Activated naive CD4-positive, alpha-beta T cell treated with anti-CD3 and anti-CD28 coated beads for 36 hours (primary cell): ENCODE measurements around the gene SMARCD1. TPM values are rescaled to one million over a fixed set of nuclear protein-coding genes. Genes with fewer than 3 reads are reported as not detected.

Experiments used
- CTCF ChIA-PET: fragments of 350-600 bp; sonication (Branson Sonifier 250); formaldehyde crosslinking; loops from one replicate; lab custom pipeline; 2021; ENCODE audit warnings: antibody characterized with exemption; lab: Charles Lee
- DNase-seq: peaks from one replicate; pipeline ENCODE4 v3.0.0-alpha.2; 2020
- H3K27ac Mint-ChIP-seq: one replicate; pipeline ENCODE4 v1.8.0; 2021; ENCODE audit warnings: mild to moderate bottlenecking, mixed read lengths
- H3K27me3 Mint-ChIP-seq: one replicate; pipeline ENCODE4 v1.8.0; 2021; ENCODE audit warnings: low read depth, mixed read lengths
- H3K36me3 Mint-ChIP-seq: one replicate; pipeline ENCODE4 v1.8.0; 2021; ENCODE audit warnings: low read depth, mixed read lengths
- H3K4me1 Mint-ChIP-seq: one replicate; pipeline ENCODE4 v1.8.0; 2021; ENCODE audit warnings: low read depth, mixed read lengths
- H3K4me3 Mint-ChIP-seq: one replicate; pipeline ENCODE4 v1.8.0; 2021; ENCODE audit warnings: mild to moderate bottlenecking, moderate library complexity, mixed read lengths
- H3K9me3 Mint-ChIP-seq: one replicate; pipeline ENCODE4 v1.8.0; 2021; ENCODE audit warnings: mixed read lengths
- intact Hi-C: fragments of 100-400 bp; cut with micrococcal nuclease; formaldehyde crosslinking; loops from one replicate; pipeline ENCODE4 v1.15.1; 2023
- total RNA-seq, 2 experiments: library from RNA; stranded (reverse); gene quantifications; one replicate each; pipeline ENCODE4 v1.2.3, GENCODE V29; 2021

Gene SMARCD1
- total RNA-seq, 2 experiments from 2014 or later, result 57.7 to 60.2 TPM

DNA sequence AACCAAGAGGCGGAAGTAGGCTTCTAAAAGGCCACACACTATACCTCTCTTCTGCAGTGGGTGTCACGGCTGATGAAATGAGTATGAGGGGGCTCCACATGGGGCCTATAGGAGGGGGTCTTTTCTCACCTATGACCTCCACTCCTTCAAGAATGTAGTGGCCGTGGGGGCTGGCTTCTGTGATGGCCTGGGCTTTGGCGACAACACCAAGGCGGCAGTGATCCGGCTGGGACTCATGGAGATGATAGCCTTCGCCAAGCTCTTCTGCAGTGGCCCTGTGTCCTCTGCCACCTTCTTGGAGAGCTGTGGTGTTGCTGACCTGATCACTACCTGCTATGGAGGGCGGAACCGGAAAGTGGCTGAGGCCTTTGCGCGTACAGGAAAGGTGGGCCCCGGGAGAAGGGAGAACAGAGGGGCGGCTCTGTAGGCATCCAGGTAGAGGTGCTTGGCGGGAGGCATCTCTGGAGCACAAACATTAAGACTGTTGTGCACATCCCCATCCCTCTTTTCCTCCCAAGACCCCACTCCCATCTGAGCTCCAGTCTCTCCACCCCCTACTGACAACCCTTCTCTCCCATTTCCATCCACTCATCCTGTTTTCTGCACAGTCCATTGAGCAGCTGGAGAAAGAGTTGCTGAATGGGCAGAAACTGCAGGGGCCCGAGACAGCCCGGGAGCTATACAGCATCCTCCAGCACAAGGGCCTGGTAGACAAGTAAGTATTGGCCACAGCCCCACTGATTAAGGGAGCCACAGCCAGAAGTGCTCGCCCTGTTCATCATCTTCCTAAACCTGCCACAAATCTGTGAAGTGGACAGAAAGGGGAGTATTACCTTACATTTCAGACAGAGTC is 22.5 kb downstream of the SMARCD1 start:
- intact Hi-C loops, result no loop called here
- H3K36me3 Mint-ChIP-seq, result no peaks in the 10 kb centered on the region
- no peak overlapping the region for H3K27ac Mint-ChIP-seq
- H3K4me1 Mint-ChIP-seq, result peaks cover 13% of the 10 kb centered on the region
- DNase-seq, result no peak
- H3K9me3 Mint-ChIP-seq, result no peaks in the 10 kb centered on the region
- H3K27me3 Mint-ChIP-seq, result no peaks in the 10 kb centered on the region
- CTCF ChIA-PET, result interaction anchor here (0.6 to 2.6 kb wide), 6 partner anchors 19 to 291 kb away, joined by 3 to 21 read pairs (median 3); partner anchors contain the start of gene SMARCD1
- H3K4me3 Mint-ChIP-seq, result no peak overlapping the region

GRCh38 chr12:50109319-50109718 is 24.2 kb downstream of the SMARCD1 start:
- CTCF ChIA-PET, result interaction anchor here (0.6 to 4.6 kb wide), 10 partner anchors 8 to 80 kb away, joined by 3 to 60 read pairs (median 20); partner anchors contain the start of genes CERS5, GPD1 and SMARCD1
- H3K4me1 Mint-ChIP-seq, result peaks cover 18% of the 10 kb centered on the region
- no peaks in the 10 kb centered on the region for H3K9me3 Mint-ChIP-seq
- no peak overlapping the region for H3K4me3 Mint-ChIP-seq
- no peaks in the 10 kb centered on the region for H3K27me3 Mint-ChIP-seq
- intact Hi-C loops, result no loop called here
- no peaks in the 10 kb centered on the region for H3K36me3 Mint-ChIP-seq
- H3K27ac Mint-ChIP-seq, result no peak overlapping the region
- DNase-seq, result no peak

- Mint-ChIP-seq H3K36me3 (peaks cover 2% of the 10 kb centered on the region), H3K9me3 (no peaks in the 10 kb centered on the region), H3K4me1 (peaks cover 21% of the 10 kb centered on the region), H3K27me3 (no peaks in the 10 kb centered on the region), H3K27ac (peak overlapping the region; percentile 41), H3K4me3 (no peak overlapping the region)
- CTCF ChIA-PET, result interaction anchor here (0.8 to 4.6 kb wide), 29 partner anchors 8 to 179 kb away, joined by 3 to 60 read pairs (median 9); partner anchors contain the start of genes CERS5, GPD1, RACGAP1 and SMARCD1
- intact Hi-C loops, result loop anchor here (2.0 kb wide), 1 partner anchor 111 kb away; no protein-coding TSS in a partner anchor
- DNase-seq, result peak; percentile 20
Observed at GRCh38 chr12:50110127-50110761, 25.1 kb downstream of the SMARCD1 start.

- Mint-ChIP-seq H3K27me3 (no peaks in the 10 kb centered on the region), H3K27ac (no peak overlapping the region), H3K4me3 (peak overlapping the region; percentile 89), H3K36me3 (peaks cover 6% of the 10 kb centered on the region), H3K9me3 (no peaks in the 10 kb centered on the region), H3K4me1 (peaks cover 26% of the 10 kb centered on the region)
- DNase-seq, result peak; percentile 12
- CTCF ChIA-PET, result interaction anchor here (0.5 to 4.6 kb wide), 42 partner anchors 9 to 662 kb away, joined by 3 to 60 read pairs (median 7); partner anchors contain the start of genes CERS5, FAM186A, GPD1 and RACGAP1
- intact Hi-C loops, result loop anchor here (1.0 to 2.0 kb wide), 4 partner anchors 26 to 110 kb away; partner anchors contain the start of genes RACGAP1 and SMARCD1
Observed at GRCh38 chr12:50110762-50111351, 25.7 kb downstream of the SMARCD1 start.

DNA sequence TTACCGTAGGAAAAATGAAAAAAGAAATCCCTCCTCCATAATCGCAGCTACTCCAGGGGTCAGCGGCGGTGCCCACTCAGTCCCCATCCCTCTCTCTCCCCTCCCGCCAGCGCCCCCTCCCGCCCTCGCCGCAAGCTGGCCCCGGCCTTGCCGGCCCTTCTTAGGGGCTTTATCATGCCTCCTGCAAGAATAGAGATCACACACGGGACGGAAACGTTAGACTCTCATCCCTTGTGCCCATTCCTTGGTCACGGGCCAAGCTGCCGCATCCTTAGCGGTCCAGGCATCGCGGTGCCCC is 26.2 kb downstream of the SMARCD1 start:
- Mint-ChIP-seq H3K9me3 (no peaks in the 10 kb centered on the region), H3K27ac (peak overlapping the region; percentile 77), H3K4me1 (peaks cover 30% of the 10 kb centered on the region), H3K36me3 (peaks cover 7% of the 10 kb centered on the region), H3K27me3 (no peaks in the 10 kb centered on the region), H3K4me3 (peak overlapping the region; percentile 89)
- intact Hi-C loops, result loop anchor here (1.0 to 2.0 kb wide), 4 partner anchors 26 to 109 kb away; partner anchors contain the start of genes RACGAP1 and SMARCD1
- CTCF ChIA-PET, result interaction anchor here (0.5 to 4.6 kb wide), 42 partner anchors 8 to 663 kb away, joined by 3 to 60 read pairs (median 7); partner anchors contain the start of genes CERS5, FAM186A, GPD1 and RACGAP1
- DNase-seq, result no peak

DNA sequence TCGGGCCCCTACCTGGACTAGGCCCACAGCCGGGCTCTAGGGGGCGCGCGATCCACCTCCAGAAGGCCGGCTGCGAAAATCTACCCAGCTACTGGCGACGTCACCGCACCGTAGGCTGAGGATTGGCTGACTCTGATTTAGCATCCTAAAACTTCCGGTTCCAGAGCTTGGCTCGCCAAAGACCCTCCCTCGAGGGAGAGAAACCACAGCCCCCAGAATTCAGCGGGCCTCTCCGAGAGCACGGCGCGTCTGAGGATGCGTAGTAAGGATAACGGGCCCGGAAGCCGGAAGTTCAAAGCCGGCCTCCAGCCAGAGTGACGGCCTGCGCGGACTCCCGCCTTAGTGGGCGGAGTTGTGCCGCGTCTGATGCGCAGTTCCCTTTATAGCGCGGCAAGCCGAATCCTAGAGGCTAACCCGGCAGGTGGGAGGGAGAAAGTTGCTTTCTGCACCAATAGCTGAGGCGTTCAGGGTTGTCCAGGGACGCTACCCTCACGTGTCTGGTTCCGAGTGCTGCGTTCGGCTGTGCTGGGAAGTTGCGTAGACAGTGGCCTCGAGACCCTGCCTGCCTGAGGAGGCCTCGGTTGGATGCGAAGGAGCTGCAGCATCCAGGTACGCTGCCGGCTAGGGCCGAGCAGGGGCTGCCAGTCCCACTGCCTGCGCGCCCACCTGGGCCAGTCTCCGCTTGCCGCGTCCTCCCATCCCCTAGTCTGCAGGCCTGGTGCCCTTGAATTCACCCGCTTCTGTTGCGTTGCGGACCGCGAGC is 26.7 kb downstream of the SMARCD1 start, which contains the start of gene COX14:
Gene COX14 (plus strand): TSS at position 544 of the 763 bp plus-strand sequence. CDS start 7,808 bp downstream, outside the sequence.
- CTCF ChIA-PET, result interaction anchor here (0.5 to 4.6 kb wide), 44 partner anchors 8 to 663 kb away, joined by 3 to 60 read pairs (median 7); partner anchors contain the start of genes CERS5, FAM186A, GPD1 and RACGAP1

GRCh38 chr12:50112456-50113218 is 27.5 kb downstream of the SMARCD1 start:
- no peaks in the 10 kb centered on the region for H3K27me3 Mint-ChIP-seq
- peaks cover 40% of the 10 kb centered on the region for H3K4me1 Mint-ChIP-seq
- no peak for DNase-seq
- intact Hi-C loops, result loop anchor here (1.0 to 2.0 kb wide), 6 partner anchors 14 to 652 kb away; partner anchors contain the start of genes ATF1, CERS5, LARP4 and LIMA1
- CTCF ChIA-PET, result interaction anchor here (0.6 to 4.6 kb wide), 31 partner anchors 11 to 229 kb away, joined by 3 to 60 read pairs (median 9); partner anchors contain the start of genes CERS5, GPD1, RACGAP1 and SMARCD1
- H3K4me3 Mint-ChIP-seq, result peak overlapping the region; percentile 89
- H3K9me3 Mint-ChIP-seq, result no peaks in the 10 kb centered on the region
- peak overlapping the region; percentile 91 for H3K27ac Mint-ChIP-seq
- H3K36me3 Mint-ChIP-seq, result peaks cover 7% of the 10 kb centered on the region

More for the DNA sequence above, 26.7 kb downstream of the SMARCD1 start, which contains the start of gene COX14:
- peak within 1 kb of the TSS; percentile 91 for H3K27ac Mint-ChIP-seq
- DNase-seq, result peak; percentile 100
- no peaks in the 10 kb centered on the region for H3K27me3 Mint-ChIP-seq
- peaks cover 7% of the 10 kb centered on the region for H3K36me3 Mint-ChIP-seq
- no peaks in the 10 kb centered on the region for H3K9me3 Mint-ChIP-seq
- peak within 1 kb of the TSS; percentile 89 for H3K4me3 Mint-ChIP-seq
- H3K4me1 Mint-ChIP-seq, result peaks cover 36% of the 10 kb centered on the region
- intact Hi-C loops, result loop anchor here (1.0 to 2.0 kb wide), 10 partner anchors 15 to 653 kb away; partner anchors contain the start of genes ATF1, CERS5, LARP4 and LIMA1

DNA sequence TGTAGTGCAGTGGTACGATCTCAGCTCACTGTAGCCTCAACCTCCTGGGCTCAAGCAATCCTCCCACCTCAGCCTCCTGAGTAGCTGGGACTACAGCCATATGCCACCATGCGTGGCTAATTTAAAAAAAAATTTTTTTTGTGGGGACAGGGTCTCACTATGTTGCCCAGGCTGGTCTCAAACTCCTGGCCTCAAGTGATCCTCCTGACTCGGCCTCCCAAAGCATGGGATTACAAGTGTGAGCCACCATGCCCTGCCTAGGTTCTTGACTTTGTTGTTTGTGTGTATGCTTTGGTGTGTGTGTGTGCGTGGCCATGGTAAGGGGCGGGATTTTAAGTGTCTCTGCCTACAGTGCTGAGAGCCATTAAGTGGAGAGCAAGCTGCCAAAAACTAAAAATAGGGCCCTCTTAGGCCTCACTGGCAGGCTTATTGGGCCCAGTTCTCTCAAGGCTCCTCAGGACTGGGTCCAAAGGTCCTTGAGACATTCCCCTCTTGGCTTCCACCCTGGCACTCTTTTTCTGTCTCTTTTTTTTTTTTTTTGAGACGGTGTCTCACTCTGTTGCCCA is 32.0 kb downstream of the SMARCD1 start:
- peaks cover 9% of the 10 kb centered on the region for H3K36me3 Mint-ChIP-seq
- intact Hi-C loops, result no loop called here
- no peak for DNase-seq

DNA sequence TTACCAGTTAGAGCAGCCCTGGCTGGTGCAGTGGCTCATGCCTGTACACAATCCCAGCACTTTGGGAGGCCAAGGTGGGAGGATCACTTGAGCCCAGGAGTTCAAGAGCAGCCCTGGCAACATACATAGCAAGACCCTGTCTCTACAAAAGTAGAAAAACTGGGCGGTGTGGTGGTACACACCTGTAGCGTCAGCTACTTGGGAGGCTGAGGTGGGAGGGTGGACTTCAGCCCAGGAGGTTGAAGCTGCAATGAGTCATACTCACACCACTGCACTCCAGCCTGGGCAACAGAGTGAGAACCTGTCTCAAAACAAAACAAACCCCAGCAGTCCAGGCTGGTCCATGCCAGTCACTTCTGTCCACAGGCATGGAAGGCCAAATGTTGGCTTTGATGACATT is 34.2 kb downstream of the SMARCD1 start:
- no peaks in the 10 kb centered on the region for H3K9me3 Mint-ChIP-seq
- H3K27me3 Mint-ChIP-seq, result no peaks in the 10 kb centered on the region
- H3K4me3 Mint-ChIP-seq, result no peak overlapping the region
- peaks cover 30% of the 10 kb centered on the region for H3K4me1 Mint-ChIP-seq
- no peak for DNase-seq
- CTCF ChIA-PET, result interaction anchor here (1.0 kb wide), 3 partner anchors 9 to 56 kb away, joined by 3 to 5 read pairs (median 4); no protein-coding TSS in a partner anchor
- H3K27ac Mint-ChIP-seq, result no peak overlapping the region
- peaks cover 15% of the 10 kb centered on the region for H3K36me3 Mint-ChIP-seq
- intact Hi-C loops, result no loop called here

More for the DNA sequence above, 32.0 kb downstream of the SMARCD1 start:
- H3K27ac Mint-ChIP-seq, result no peak overlapping the region
- no peaks in the 10 kb centered on the region for H3K9me3 Mint-ChIP-seq
- peaks cover 36% of the 10 kb centered on the region for H3K4me1 Mint-ChIP-seq
- CTCF ChIA-PET, result interaction anchor here (0.6 to 1.7 kb wide), 4 partner anchors 15 to 59 kb away, joined by 3 to 8 read pairs (median 4); no protein-coding TSS in a partner anchor
- H3K4me3 Mint-ChIP-seq, result no peak overlapping the region
- no peaks in the 10 kb centered on the region for H3K27me3 Mint-ChIP-seq

- Mint-ChIP-seq H3K9me3 (no peaks in the 10 kb centered on the region), H3K27ac (no peak overlapping the region), H3K36me3 (peaks cover 11% of the 10 kb centered on the region), H3K27me3 (no peaks in the 10 kb centered on the region), H3K4me1 (peaks cover 32% of the 10 kb centered on the region), H3K4me3 (no peak overlapping the region)
- DNase-seq, result no peak
- CTCF ChIA-PET, result interaction anchor here (1.0 to 1.3 kb wide), 2 partner anchors 12 to 194 kb away, joined by 3 to 9 read pairs; no protein-coding TSS in a partner anchor
- intact Hi-C loops, result no loop called here
Observed at GRCh38 chr12:50120521-50120920, 35.4 kb downstream of the SMARCD1 start.
